Tibial nerve (tissue), 4 donors: Measurements from ENCODE around the gene DUSP9.

Experiments used
- EP300 ChIP-seq, 2 donors: sonication (generic); formaldehyde crosslinking; IDR thresholded peaks; one replicate each; pipeline ENCODE4 v1.6.1; 2017; ENCODE audit warnings: antibody characterized with exemption in 2 of 2, mild to moderate bottlenecking in 1 of 2
- TF ChIP-seq, protein P1 (sequence below), 5 experiments: fragments of 200-600 bp in 3 of 5; fragments of 450-650 bp in 2 of 5; sonication (generic) in 3 of 5; IDR thresholded peaks; one replicate each; pipeline ENCODE4 v1.5.1; 2016 to 2019; ENCODE audit warnings: antibody characterized with exemption in 5 of 5, mild to moderate bottlenecking in 3 of 5, moderate library complexity in 2 of 5

DNA sequence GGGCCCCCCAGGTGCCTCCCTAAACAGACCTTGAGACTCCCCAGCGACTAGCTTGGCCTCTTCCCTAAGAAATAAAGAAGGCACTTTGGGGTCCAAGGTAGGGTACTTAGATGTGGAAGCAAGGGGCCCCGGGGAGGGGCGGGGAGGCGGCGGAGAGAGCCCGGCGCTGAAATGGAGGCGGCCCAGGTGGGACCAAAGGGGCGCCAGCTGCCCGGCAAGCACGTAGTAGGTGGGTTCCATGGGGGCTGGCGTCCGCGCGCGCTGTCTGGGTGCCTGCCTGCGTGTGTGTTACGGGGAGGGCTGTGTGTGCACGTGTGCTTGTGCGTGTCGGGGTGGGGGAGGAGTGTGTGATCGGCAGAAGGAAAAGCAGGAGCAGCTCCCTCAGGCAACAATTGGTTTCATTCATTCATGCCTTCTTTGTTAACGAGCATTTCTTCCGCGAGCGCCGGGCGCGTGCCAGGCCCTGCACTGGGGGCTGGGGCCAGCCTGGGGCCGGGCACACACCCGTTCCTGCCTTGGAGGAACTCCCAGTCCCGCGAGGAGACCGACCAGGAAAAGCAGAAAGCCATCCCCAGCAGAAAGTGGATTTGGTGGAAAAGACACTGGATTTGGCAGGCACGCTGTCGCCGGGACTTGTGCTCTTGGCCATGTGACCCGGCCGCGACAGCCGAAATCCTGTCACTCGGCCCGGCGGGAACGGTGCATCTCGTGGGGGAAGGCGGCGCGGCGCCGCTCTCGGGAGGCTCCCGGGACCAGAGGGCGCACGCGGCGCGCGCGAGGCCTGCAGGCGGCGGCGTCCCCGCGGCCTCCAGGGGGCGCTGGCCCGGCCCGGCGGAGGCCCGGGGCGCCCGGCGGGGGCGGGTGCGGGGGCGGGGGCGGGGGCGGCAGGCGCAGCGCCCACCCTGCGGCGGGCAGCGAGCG lies 3.3 kb upstream of the DUSP9 start:
- TF ChIP-seq, protein P1, sequence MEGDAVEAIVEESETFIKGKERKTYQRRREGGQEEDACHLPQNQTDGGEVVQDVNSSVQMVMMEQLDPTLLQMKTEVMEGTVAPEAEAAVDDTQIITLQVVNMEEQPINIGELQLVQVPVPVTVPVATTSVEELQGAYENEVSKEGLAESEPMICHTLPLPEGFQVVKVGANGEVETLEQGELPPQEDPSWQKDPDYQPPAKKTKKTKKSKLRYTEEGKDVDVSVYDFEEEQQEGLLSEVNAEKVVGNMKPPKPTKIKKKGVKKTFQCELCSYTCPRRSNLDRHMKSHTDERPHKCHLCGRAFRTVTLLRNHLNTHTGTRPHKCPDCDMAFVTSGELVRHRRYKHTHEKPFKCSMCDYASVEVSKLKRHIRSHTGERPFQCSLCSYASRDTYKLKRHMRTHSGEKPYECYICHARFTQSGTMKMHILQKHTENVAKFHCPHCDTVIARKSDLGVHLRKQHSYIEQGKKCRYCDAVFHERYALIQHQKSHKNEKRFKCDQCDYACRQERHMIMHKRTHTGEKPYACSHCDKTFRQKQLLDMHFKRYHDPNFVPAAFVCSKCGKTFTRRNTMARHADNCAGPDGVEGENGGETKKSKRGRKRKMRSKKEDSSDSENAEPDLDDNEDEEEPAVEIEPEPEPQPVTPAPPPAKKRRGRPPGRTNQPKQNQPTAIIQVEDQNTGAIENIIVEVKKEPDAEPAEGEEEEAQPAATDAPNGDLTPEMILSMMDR (IDR thresholded peaks at IDR 0.05), result no peak
- no peak for TF ChIP-seq EP300 (IDR thresholded peaks at IDR 0.05)
